DND-41 (cell line): ENCODE results near the gene MRLN.

Experiments
- CTCF ChIP-seq: IDR thresholded peaks from 2 replicates; pipeline ENCODE4 v1.5.1; 2012; ENCODE audit warnings: borderline replicate concordance, low read length, moderate library complexity, mild to moderate bottlenecking; ENCODE audit not compliant: poor library complexity, severe bottlenecking; ENCODE audit errors: extremely low read depth
- EZH2 ChIP-seq: IDR thresholded peaks from 3 replicates; pipeline ENCODE4 v1.6.1; 2012; ENCODE audit warnings: borderline replicate concordance, low read depth, mild to moderate bottlenecking, moderate library complexity, low read length, inconsistent platforms; ENCODE audit not compliant: severe bottlenecking

GRCh38 chr10:59718257-59718656 is 35.0 kb downstream of the MRLN start:
- no peak for TF ChIP-seq CTCF
- no peak for TF ChIP-seq EZH2
